Testis (tissue), 5 donors: ENCODE results near the gene CALHM1. TPM values are rescaled to one million over a fixed set of nuclear protein-coding genes. Genes with fewer than 3 reads are reported as not detected.
"Not testable (repeated sequence)": the region's sequence is repeated elsewhere in the genome, so short reads cannot be mapped to it uniquely, and the experiment has no call there.

Source experiments
- DNase-seq: peaks from one replicate; pipeline ENCODE4 v3.0.0-alpha.2; 2019
- H3K27ac ChIP-seq, 2 donors: fragments of 200-600 bp; sonication (generic); one replicate each; pipeline ENCODE4 v1.5.1; 2019
- H3K27me3 ChIP-seq: fragments of 200-600 bp; sonication (generic); one replicate; pipeline ENCODE4 v1.5.1; 2019
- H3K36me3 ChIP-seq: fragments of 200-600 bp; sonication (generic); one replicate; pipeline ENCODE4 v1.5.1; 2017; ENCODE audit warnings: low read depth; ENCODE audit errors: missing control alignments
- H3K4me1 ChIP-seq: fragments of 200-600 bp; sonication (generic); one replicate; pipeline ENCODE4 v1.5.1; 2019
- H3K4me3 ChIP-seq, 2 donors: fragments of 200-600 bp; sonication (generic); one replicate each; pipeline ENCODE4 v1.5.1; 2017 to 2019
- H3K9me3 ChIP-seq: fragments of 200-600 bp; sonication (generic); one replicate; pipeline ENCODE4 v1.5.1; 2017
- CTCF ChIP-seq, 3 experiments: fragments of 450-650 bp in 2 of 3; fragments of 200-600 bp in 1 of 3; sonication (generic) in 1 of 3; IDR thresholded peaks; one replicate each; pipeline ENCODE4 v1.5.1; 2016 to 2019; ENCODE audit warnings: antibody characterized with exemption in 3 of 3, mild to moderate bottlenecking in 2 of 3, moderate library complexity in 1 of 3
- POLR2A ChIP-seq: fragments of 450-650 bp; IDR thresholded peaks from one replicate; pipeline ENCODE4 v1.6.1; 2017; ENCODE audit warnings: antibody characterized with exemption, mild to moderate bottlenecking, moderate library complexity
- WGBS, 2 donors: methylation state at CpG; one replicate each; pipeline ENCODE4 v1.1.5; 2018; 5-methylcytosine and 5-hydroxymethylcytosine counted together
- intact Hi-C: fragments of 100-400 bp; cut with DNase I; formaldehyde crosslinking; loops from one replicate; pipeline ENCODE4 v1.15.1; 2023; ENCODE audit warnings: low total_unique reads
- long read RNA-seq, 2 donors: transcript quantifications; one replicate each; lab custom pipeline, GENCODE V29; 2026
- polyA plus RNA-seq: library from polyadenylated mRNA; stranded (reverse); fragments of 350-450 nt; fragmentation: Illumina TruSeq; extraction: RNeasy Lipid Tissue Mini Kit (QIAGEN cat#74804); gene quantifications from one replicate; pipeline ENCODE4 v1.2.3, GENCODE V29; 2014; ENCODE audit warnings: low read depth, low replicate concordance; ENCODE audit not compliant: insufficient read depth
- total RNA-seq, 2 donors: library from RNA; depleted of rRNA; stranded (reverse); fragments of >200 nt; gene quantifications; one replicate each; pipeline ENCODE4 v1.2.3, GENCODE V29; 2016

CALHM1 gene
- under 1 TPM; 0.24 to 0.50 TPM for total RNA-seq
- not detected for polyA plus RNA-seq
- long read RNA-seq, donor 1: 0 reads
- long read RNA-seq, donor 2: 0 reads

GRCh38 chr10:103458720-103459119 is at the start of gene CALHM1:
CALHM1 (minus strand) TSS chr10:103458900; CDS start chr10:103458751, 149 bp downstream.
- Histone ChIP-seq H3K9me3 (no peaks in the 10 kb centered on the region), H3K4me3 (no peak within 1 kb of the TSS), H3K27me3 (no peaks in the 10 kb centered on the region), H3K27ac (no peak within 1 kb of the TSS), H3K36me3 (no peaks in the 10 kb centered on the region), H3K4me1 (no peaks in the 10 kb centered on the region)
- intact Hi-C loops: no loop called here
- WGBS, 2 donors: 60 to 82% methylated on average over 3 to 9 of the region's 9 CpGs
- DNase-seq: no peak
- TF ChIP-seq POLR2A (no peak), CTCF (IDR thresholded peaks at IDR 0.05) (no peak)

GRCh38 chr10:103507235-103508191 is 48.8 kb upstream of the CALHM1 start:
- intact Hi-C loops: no loop called here
- H3K36me3 ChIP-seq: no peaks in the 10 kb centered on the region
- no peaks in the 10 kb centered on the region for H3K27me3 ChIP-seq
- no peak overlapping the region for H3K4me3 ChIP-seq
- DNase-seq: peak; percentile 13
- no peak for TF ChIP-seq CTCF (IDR thresholded peaks at IDR 0.05)
- peaks cover 26% of the 10 kb centered on the region for H3K4me1 ChIP-seq
- H3K27ac ChIP-seq: no peak overlapping the region
- H3K9me3 ChIP-seq: no peaks in the 10 kb centered on the region
- 69 to 79% methylated on average over 7 to 9 of the region's 10 CpGs for WGBS, 2 donors

GRCh38 chr10:103506061-103506460 is 47.4 kb upstream of the CALHM1 start:
- H3K9me3 ChIP-seq: no peaks in the 10 kb centered on the region
- peaks cover 26% of the 10 kb centered on the region for H3K4me1 ChIP-seq
- no peak for DNase-seq
- H3K36me3 ChIP-seq: no peaks in the 10 kb centered on the region
- no peaks in the 10 kb centered on the region for H3K27me3 ChIP-seq
- no peak overlapping the region for H3K4me3 ChIP-seq
- no peak for TF ChIP-seq CTCF (IDR thresholded peaks at IDR 0.05)
- TF ChIP-seq POLR2A: no peak
- 74 to 94% methylated on average over 3 to 4 of the region's 4 CpGs for WGBS, 2 donors
- intact Hi-C loops: no loop called here
- no peak overlapping the region for H3K27ac ChIP-seq

GRCh38 chr10:103504181-103504783 is 45.6 kb upstream of the CALHM1 start:
- 38% methylated on average over 10 of the region's 10 CpGs for WGBS, 2 donors
- peak overlapping the region; percentile 14 to 72 for H3K27ac ChIP-seq
- no peaks in the 10 kb centered on the region for H3K9me3 ChIP-seq
- TF ChIP-seq CTCF (IDR thresholded peaks at IDR 0.05) (no peak), POLR2A (no peak)
- peaks cover 37% of the 10 kb centered on the region for H3K4me1 ChIP-seq
- no peaks in the 10 kb centered on the region for H3K27me3 ChIP-seq
- H3K36me3 ChIP-seq: no peaks in the 10 kb centered on the region
- peak; percentile 74 for DNase-seq
- no peak overlapping the region for H3K4me3 ChIP-seq
- intact Hi-C loops: no loop called here

- H3K27me3 ChIP-seq, intact Hi-C loops, H3K4me3 ChIP-seq, H3K9me3 ChIP-seq, DNase-seq, H3K36me3 ChIP-seq: not testable (repeated sequence)
- 81 to 86% methylated on average over 6 of the region's 6 CpGs for WGBS, 2 donors
- Histone ChIP-seq H3K4me1 (peaks cover 37% of the 10 kb centered on the region), H3K27ac (peak overlapping the region; percentile 14 to 72)
These were observed 45.1 kb upstream of the CALHM1 start for GRCh38 chr10:103503777-103504176.
